Measurements from ENCODE around the gene PRKCE. TPM values are rescaled to one million over a fixed set of nuclear protein-coding genes. Genes with fewer than 3 reads are reported as not detected.

PRKCE gene
- total RNA-seq, 1 experiment from 2014 or later: 14.8 TPM

DNA sequence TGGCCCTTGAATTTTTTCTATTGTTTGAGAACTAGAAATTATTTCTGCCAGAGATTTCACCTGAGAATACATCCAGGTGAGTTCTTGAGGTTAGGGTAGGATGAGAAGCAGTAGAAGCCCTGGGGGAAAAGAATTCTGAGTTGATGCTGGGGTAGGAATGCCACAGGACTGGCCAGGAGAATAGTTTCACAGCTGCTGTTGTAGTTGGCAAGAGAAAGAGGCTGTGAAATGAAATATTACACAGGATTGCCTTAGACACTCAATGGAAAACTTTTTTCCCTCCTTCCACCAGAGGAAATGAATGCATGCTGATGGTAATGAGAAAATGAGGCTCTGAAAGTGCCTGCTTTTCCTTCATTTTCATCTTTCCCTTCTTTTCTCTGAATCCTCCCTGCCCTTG, 54.6 kb downstream of the PRKCE start (continued):
- TF ChIP-seq, protein P1, sequence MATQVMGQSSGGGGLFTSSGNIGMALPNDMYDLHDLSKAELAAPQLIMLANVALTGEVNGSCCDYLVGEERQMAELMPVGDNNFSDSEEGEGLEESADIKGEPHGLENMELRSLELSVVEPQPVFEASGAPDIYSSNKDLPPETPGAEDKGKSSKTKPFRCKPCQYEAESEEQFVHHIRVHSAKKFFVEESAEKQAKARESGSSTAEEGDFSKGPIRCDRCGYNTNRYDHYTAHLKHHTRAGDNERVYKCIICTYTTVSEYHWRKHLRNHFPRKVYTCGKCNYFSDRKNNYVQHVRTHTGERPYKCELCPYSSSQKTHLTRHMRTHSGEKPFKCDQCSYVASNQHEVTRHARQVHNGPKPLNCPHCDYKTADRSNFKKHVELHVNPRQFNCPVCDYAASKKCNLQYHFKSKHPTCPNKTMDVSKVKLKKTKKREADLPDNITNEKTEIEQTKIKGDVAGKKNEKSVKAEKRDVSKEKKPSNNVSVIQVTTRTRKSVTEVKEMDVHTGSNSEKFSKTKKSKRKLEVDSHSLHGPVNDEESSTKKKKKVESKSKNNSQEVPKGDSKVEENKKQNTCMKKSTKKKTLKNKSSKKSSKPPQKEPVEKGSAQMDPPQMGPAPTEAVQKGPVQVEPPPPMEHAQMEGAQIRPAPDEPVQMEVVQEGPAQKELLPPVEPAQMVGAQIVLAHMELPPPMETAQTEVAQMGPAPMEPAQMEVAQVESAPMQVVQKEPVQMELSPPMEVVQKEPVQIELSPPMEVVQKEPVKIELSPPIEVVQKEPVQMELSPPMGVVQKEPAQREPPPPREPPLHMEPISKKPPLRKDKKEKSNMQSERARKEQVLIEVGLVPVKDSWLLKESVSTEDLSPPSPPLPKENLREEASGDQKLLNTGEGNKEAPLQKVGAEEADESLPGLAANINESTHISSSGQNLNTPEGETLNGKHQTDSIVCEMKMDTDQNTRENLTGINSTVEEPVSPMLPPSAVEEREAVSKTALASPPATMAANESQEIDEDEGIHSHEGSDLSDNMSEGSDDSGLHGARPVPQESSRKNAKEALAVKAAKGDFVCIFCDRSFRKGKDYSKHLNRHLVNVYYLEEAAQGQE (IDR thresholded peaks at IDR 0.05; ENCODE audit: low read depth): no peak
- no peak for TF ChIP-seq YY1 (IDR thresholded peaks at IDR 0.05; ENCODE audit: extremely low read depth, insufficient replicate concordance, low read depth, low read length)
- TF ChIP-seq, protein P2, sequence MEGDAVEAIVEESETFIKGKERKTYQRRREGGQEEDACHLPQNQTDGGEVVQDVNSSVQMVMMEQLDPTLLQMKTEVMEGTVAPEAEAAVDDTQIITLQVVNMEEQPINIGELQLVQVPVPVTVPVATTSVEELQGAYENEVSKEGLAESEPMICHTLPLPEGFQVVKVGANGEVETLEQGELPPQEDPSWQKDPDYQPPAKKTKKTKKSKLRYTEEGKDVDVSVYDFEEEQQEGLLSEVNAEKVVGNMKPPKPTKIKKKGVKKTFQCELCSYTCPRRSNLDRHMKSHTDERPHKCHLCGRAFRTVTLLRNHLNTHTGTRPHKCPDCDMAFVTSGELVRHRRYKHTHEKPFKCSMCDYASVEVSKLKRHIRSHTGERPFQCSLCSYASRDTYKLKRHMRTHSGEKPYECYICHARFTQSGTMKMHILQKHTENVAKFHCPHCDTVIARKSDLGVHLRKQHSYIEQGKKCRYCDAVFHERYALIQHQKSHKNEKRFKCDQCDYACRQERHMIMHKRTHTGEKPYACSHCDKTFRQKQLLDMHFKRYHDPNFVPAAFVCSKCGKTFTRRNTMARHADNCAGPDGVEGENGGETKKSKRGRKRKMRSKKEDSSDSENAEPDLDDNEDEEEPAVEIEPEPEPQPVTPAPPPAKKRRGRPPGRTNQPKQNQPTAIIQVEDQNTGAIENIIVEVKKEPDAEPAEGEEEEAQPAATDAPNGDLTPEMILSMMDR (IDR thresholded peaks at IDR 0.05 in 2 of 3, conservative IDR thresholded peaks at IDR 0.05 in 1 of 3; ENCODE audit: borderline replicate concordance in 1 of 3, insufficient read depth in 1 of 3, low read depth in 2 of 3, low read length in 2 of 3): no peak

- intact Hi-C loops (cut with micrococcal nuclease): no loop called here
- H3K79me2 ChIP-seq (ENCODE audit: insufficient read depth, low read length): no peaks in the 10 kb centered on the region
- H3K27me3 ChIP-seq (ENCODE audit: insufficient read depth, low read length): no peaks in the 10 kb centered on the region
- BruUV-seq (replicated peaks): no TSS peak
- no peak overlapping the region for H3K9ac ChIP-seq (ENCODE audit: low read length)
- H3K9me2 ChIP-seq (ENCODE audit: insufficient read depth): no peaks in the 10 kb centered on the region
- H2AFZ ChIP-seq (ENCODE audit: low read depth, low read length, poor library complexity, severe bottlenecking): no peak overlapping the region
- no peak for DNase-seq (ENCODE audit: low read depth, low spot score)
- no peaks in the 10 kb centered on the region for H4K20me1 ChIP-seq (ENCODE audit: insufficient read depth)
- no peak overlapping the region for H3K4me3 ChIP-seq (replicated peaks in 1 of 2; ENCODE audit: low read depth in 1 of 2, low read length in 2 of 2)
- no peak overlapping the region for H3K27ac ChIP-seq (ENCODE audit: low read depth, low read length)
- no peaks in the 10 kb centered on the region for H3K36me3 ChIP-seq (ENCODE audit: control insufficient read depth in 1 of 2, insufficient read depth in 2 of 2, low read length in 2 of 2)
- CTCF ChIA-PET: no interaction called here
- H3K4me2 ChIP-seq (ENCODE audit: low read length): no peak overlapping the region
- RAD21 ChIA-PET (ENCODE audit: low non-redundant PET in 1 of 2, low total read pairs in 2 of 2, uncharacterized antibody in 2 of 2, unreplicated experiment in 2 of 2): no interaction called here
- POLR2A ChIA-PET: no interaction called here
- H3K4me1 ChIP-seq (ENCODE audit: control insufficient read depth in 1 of 2, insufficient read depth in 2 of 2, low read length in 2 of 2): peaks cover 0 to 4% of the 10 kb centered on the region in 2 experiments; a peak in 1 of 4 replicates
- H3K9me3 ChIP-seq (ENCODE audit: control insufficient read depth in 1 of 2, insufficient read depth in 1 of 2, low read depth in 1 of 2, low read length in 2 of 2): no peaks in the 10 kb centered on the region; a peak in 1 of 4 replicates
- ATAC-seq: no peak
- TF ChIP-seq FOSL1 (IDR thresholded peaks at IDR 0.05; ENCODE audit: low read depth) (no peak), ELF1 (IDR thresholded peaks at IDR 0.05; ENCODE audit: borderline replicate concordance, low read depth) (no peak), EGR1 (IDR thresholded peaks at IDR 0.05; ENCODE audit: low read depth) (no peak), SP1 (IDR thresholded peaks at IDR 0.05; ENCODE audit: low read depth) (no peak), EZH2 (IDR thresholded peaks at IDR 0.05) (no peak), TCF7L2 (IDR thresholded peaks at IDR 0.05; ENCODE audit: borderline replicate concordance, extremely low read depth, insufficient read depth, insufficient read length) (no peak), SRF (IDR thresholded peaks at IDR 0.05; ENCODE audit: low read depth) (no peak)
- TF ChIP-seq, protein P3, sequence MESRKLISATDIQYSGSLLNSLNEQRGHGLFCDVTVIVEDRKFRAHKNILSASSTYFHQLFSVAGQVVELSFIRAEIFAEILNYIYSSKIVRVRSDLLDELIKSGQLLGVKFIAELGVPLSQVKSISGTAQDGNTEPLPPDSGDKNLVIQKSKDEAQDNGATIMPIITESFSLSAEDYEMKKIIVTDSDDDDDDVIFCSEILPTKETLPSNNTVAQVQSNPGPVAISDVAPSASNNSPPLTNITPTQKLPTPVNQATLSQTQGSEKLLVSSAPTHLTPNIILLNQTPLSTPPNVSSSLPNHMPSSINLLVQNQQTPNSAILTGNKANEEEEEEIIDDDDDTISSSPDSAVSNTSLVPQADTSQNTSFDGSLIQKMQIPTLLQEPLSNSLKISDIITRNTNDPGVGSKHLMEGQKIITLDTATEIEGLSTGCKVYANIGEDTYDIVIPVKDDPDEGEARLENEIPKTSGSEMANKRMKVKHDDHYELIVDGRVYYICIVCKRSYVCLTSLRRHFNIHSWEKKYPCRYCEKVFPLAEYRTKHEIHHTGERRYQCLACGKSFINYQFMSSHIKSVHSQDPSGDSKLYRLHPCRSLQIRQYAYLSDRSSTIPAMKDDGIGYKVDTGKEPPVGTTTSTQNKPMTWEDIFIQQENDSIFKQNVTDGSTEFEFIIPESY (IDR thresholded peaks at IDR 0.05; ENCODE audit: extremely low read depth, insufficient replicate concordance, low read length): no peak
- TF ChIP-seq, protein P4, sequence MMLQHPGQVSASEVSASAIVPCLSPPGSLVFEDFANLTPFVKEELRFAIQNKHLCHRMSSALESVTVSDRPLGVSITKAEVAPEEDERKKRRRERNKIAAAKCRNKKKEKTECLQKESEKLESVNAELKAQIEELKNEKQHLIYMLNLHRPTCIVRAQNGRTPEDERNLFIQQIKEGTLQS (IDR thresholded peaks at IDR 0.05): no peak
- TF ChIP-seq, protein P1 (IDR thresholded peaks at IDR 0.05; ENCODE audit: low read depth): no peak
Measured at GRCh38 chr2:45707006-45707405, 55.5 kb downstream of the PRKCE start.
